Trophoblast cell (in vitro differentiated cells and primary cell): ENCODE measurements around the gene MFSD2B.
A peak's percentile ranks its signal among the peaks of the same experiment; 100 is the strongest.

Source experiments
- DNase-seq, 2 donors: peaks; one replicate each; pipeline ENCODE4 v3.0.0-alpha.2; 2016
- H2AFZ ChIP-seq: 2 replicates; pipeline ENCODE4 v1.6.1; 2013; ENCODE audit warnings: low read length, moderate library complexity, mild to moderate bottlenecking; ENCODE audit not compliant: insufficient read depth, poor library complexity
- H2AK5ac ChIP-seq: 2 replicates; pipeline ENCODE4 v1.6.1; 2013; ENCODE audit warnings: mild to moderate bottlenecking, low read length
- H2BK120ac ChIP-seq: 2 replicates; pipeline ENCODE4 v1.6.1; 2013; ENCODE audit warnings: low read length, mild to moderate bottlenecking, moderate library complexity; ENCODE audit not compliant: insufficient read depth, poor library complexity
- H2BK12ac ChIP-seq: 2 replicates; pipeline ENCODE4 v1.6.1; 2013; ENCODE audit warnings: mild to moderate bottlenecking, low read length, moderate library complexity
- H2BK5ac ChIP-seq: 2 replicates; pipeline ENCODE4 v1.6.1; 2013; ENCODE audit warnings: low read length, low read depth, moderate library complexity, mild to moderate bottlenecking; ENCODE audit not compliant: poor library complexity
- H3K14ac ChIP-seq: 2 replicates; pipeline ENCODE4 v1.6.1; 2013; ENCODE audit warnings: mild to moderate bottlenecking, low read length
- H3K18ac ChIP-seq: 2 replicates; pipeline ENCODE4 v1.6.1; 2013; ENCODE audit warnings: mild to moderate bottlenecking, low read length
- H3K23ac ChIP-seq: 2 replicates; pipeline ENCODE4 v1.6.1; 2013; ENCODE audit warnings: low read length
- H3K27ac ChIP-seq: 2 replicates; pipeline ENCODE4 v1.5.1; 2013; ENCODE audit warnings: low read depth, mild to moderate bottlenecking, inconsistent platforms, low read length, moderate library complexity
- H3K27me3 ChIP-seq: 2 replicates; pipeline ENCODE4 v1.6.1; 2013; ENCODE audit warnings: inconsistent platforms, mild to moderate bottlenecking, low read length, moderate library complexity; ENCODE audit not compliant: insufficient read depth
- H3K36me3 ChIP-seq, 2 experiments: 1 replicate in 1 of 2; 2 replicates in 1 of 2; pipeline ENCODE4 v1.6.1; 2013; ENCODE audit warnings: low read length in 2 of 2, mild to moderate bottlenecking in 2 of 2, moderate library complexity in 1 of 2; ENCODE audit not compliant: insufficient read depth in 2 of 2, control insufficient read depth in 1 of 2
- H3K4ac ChIP-seq: 2 replicates; pipeline ENCODE4 v1.6.1; 2013; ENCODE audit warnings: low read depth, mild to moderate bottlenecking, low read length, moderate library complexity
- H3K4me1 ChIP-seq, 2 experiments: 1 replicate in 1 of 2; 2 replicates in 1 of 2; pipeline ENCODE4 v1.6.1; 2013; ENCODE audit warnings: low read length in 2 of 2, mild to moderate bottlenecking in 2 of 2, moderate library complexity in 1 of 2; ENCODE audit not compliant: insufficient read depth in 2 of 2, control insufficient read depth in 1 of 2
- H3K4me2 ChIP-seq: 2 replicates; pipeline ENCODE4 v1.6.1; 2013; ENCODE audit warnings: inconsistent platforms, mild to moderate bottlenecking, low read length, moderate library complexity
- H3K4me3 ChIP-seq: 2 replicates; pipeline ENCODE4 v1.5.1; 2013; ENCODE audit warnings: mild to moderate bottlenecking, low read depth, low read length, inconsistent platforms
- H3K79me1 ChIP-seq: one replicate; pipeline ENCODE4 v1.6.1; 2013; ENCODE audit warnings: low read length
- H3K79me2 ChIP-seq: 2 replicates; pipeline ENCODE4 v1.6.1; 2013; ENCODE audit warnings: low read length, mild to moderate bottlenecking; ENCODE audit not compliant: control insufficient read depth, insufficient read depth, poor library complexity
- H3K9ac ChIP-seq: 2 replicates; pipeline ENCODE4 v1.6.1; 2013; ENCODE audit warnings: mild to moderate bottlenecking, low read length
- H3K9me3 ChIP-seq: 2 replicates; pipeline ENCODE4 v1.6.1; 2013; ENCODE audit warnings: low read depth, mild to moderate bottlenecking, control low read depth, inconsistent platforms, low read length; ENCODE audit not compliant: insufficient read depth
- H4K12ac ChIP-seq: 2 replicates; pipeline ENCODE4 v1.6.1; 2013; ENCODE audit warnings: low read depth, mild to moderate bottlenecking, low read length, moderate library complexity
- H4K8ac ChIP-seq: 2 replicates; pipeline ENCODE4 v1.6.1; 2013; ENCODE audit warnings: low read depth, mild to moderate bottlenecking, low read length, moderate library complexity
- H4K91ac ChIP-seq: one replicate; pipeline ENCODE4 v1.6.1; 2013; ENCODE audit warnings: low read depth, mild to moderate bottlenecking, low read length, moderate library complexity
- WGBS: extraction: QIAGEN DNeasy Blood & Tissue Kit; methylation state at CpG from one replicate; pipeline ENCODE4 v1.1.7; 2013; ENCODE audit warnings: missing lambda C conversion rate; ENCODE audit not compliant: insufficient read length, insufficient coverage; ENCODE audit errors: extremely low coverage; 5-methylcytosine and 5-hydroxymethylcytosine counted together

The MFSD2B gene

GRCh38 chr2:24008672-24009366 lies 1.1 kb upstream of the MFSD2B start:
- peak in 1 of 2 donors; percentile 27 for DNase-seq
- Histone ChIP-seq H2BK5ac (no peak overlapping the region), H4K12ac (no peak overlapping the region), H4K91ac (no peak overlapping the region), H2AFZ (no peak overlapping the region), H3K23ac (no peak overlapping the region), H3K36me3 (no peaks in the 10 kb centered on the region), H3K79me1 (no peaks in the 10 kb centered on the region), H3K4me3 (no peak overlapping the region), H2BK12ac (no peak overlapping the region), H2BK120ac (no peak overlapping the region), H3K9ac (no peak overlapping the region), H3K18ac (no peak overlapping the region), H3K4me1 (peaks cover 9 to 18% of the 10 kb centered on the region in 2 experiments), H3K27me3 (peaks cover 15% of the 10 kb centered on the region), H3K9me3 (peaks cover 2% of the 10 kb centered on the region), H3K4ac (no peak overlapping the region), H2AK5ac (no peak overlapping the region), H3K4me2 (no peak overlapping the region), H4K8ac (no peak overlapping the region), H3K14ac (no peak overlapping the region), H3K27ac (no peak overlapping the region), H3K79me2 (no peaks in the 10 kb centered on the region)
- WGBS, result no CpG with 5 or more reads among the region's 13 CpGs

DNA sequence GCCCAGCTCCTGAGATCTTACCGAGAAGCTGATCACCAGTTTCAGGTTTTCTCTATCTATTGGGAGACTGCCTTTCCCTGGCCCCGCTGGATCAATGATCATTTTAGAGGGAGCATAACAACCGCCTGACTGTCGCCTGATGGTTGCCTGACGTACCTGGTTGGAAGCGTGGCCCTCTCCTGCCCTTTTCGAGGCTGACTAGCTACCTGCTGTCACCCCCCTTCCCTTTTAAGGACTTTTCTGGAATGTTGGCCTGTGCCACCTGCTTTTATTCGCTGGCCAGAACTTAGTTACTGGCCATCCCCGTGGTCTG lies 562 bp upstream of the MFSD2B start:
- H2AK5ac ChIP-seq, result no peak overlapping the region
- no peak overlapping the region for H2BK12ac ChIP-seq
- no peak overlapping the region for H3K4ac ChIP-seq
- H3K79me1 ChIP-seq, result no peaks in the 10 kb centered on the region
- H3K14ac ChIP-seq, result no peak overlapping the region
- H3K4me3 ChIP-seq, result no peak overlapping the region
- no peak for DNase-seq
- no peak overlapping the region for H2AFZ ChIP-seq
- H3K4me2 ChIP-seq, result peak overlapping the region; percentile 83
- peaks cover 2% of the 10 kb centered on the region for H3K9me3 ChIP-seq
- H3K36me3 ChIP-seq, result no peaks in the 10 kb centered on the region
- H3K23ac ChIP-seq, result no peak overlapping the region
- no peak overlapping the region for H3K18ac ChIP-seq
- WGBS, result no CpG with 5 or more reads among the region's 9 CpGs
- no peaks in the 10 kb centered on the region for H3K79me2 ChIP-seq
- H2BK5ac ChIP-seq, result no peak overlapping the region
- H3K27me3 ChIP-seq, result peaks cover 15% of the 10 kb centered on the region
- no peak overlapping the region for H4K8ac ChIP-seq
- H2BK120ac ChIP-seq, result no peak overlapping the region
- no peak overlapping the region for H3K9ac ChIP-seq
- H4K91ac ChIP-seq, result no peak overlapping the region
- H3K4me1 ChIP-seq, result peaks cover 9 to 18% of the 10 kb centered on the region in 2 experiments
- H4K12ac ChIP-seq, result no peak overlapping the region
- H3K27ac ChIP-seq, result no peak overlapping the region

GRCh38 chr2:24010477-24011249 lies 778 bp downstream of the MFSD2B start:
- Histone ChIP-seq H3K4me3 (no peak overlapping the region), H3K36me3 (no peaks in the 10 kb centered on the region), H3K9me3 (peaks cover 2% of the 10 kb centered on the region), H2AK5ac (no peak overlapping the region), H3K27ac (no peak overlapping the region), H4K91ac (no peak overlapping the region), H3K4me1 (peaks cover 9 to 18% of the 10 kb centered on the region in 2 experiments), H3K9ac (no peak overlapping the region), H3K4ac (no peak overlapping the region), H3K14ac (no peak overlapping the region), H3K79me2 (no peaks in the 10 kb centered on the region), H4K8ac (no peak overlapping the region), H3K27me3 (peaks cover 15% of the 10 kb centered on the region), H4K12ac (no peak overlapping the region), H3K79me1 (no peaks in the 10 kb centered on the region), H3K23ac (no peak overlapping the region), H2BK12ac (no peak overlapping the region), H3K18ac (no peak overlapping the region), H2BK5ac (no peak overlapping the region), H2AFZ (no peak overlapping the region), H2BK120ac (no peak overlapping the region), H3K4me2 (peak overlapping the region; percentile 83)
- WGBS, result no CpG with 5 or more reads among the region's 37 CpGs
- DNase-seq, result no peak

GRCh38 chr2:24011250-24012104 lies 1.6 kb downstream of the MFSD2B start:
- Histone ChIP-seq H3K4me1 (peaks cover 16 to 26% of the 10 kb centered on the region in 2 experiments), H3K79me2 (peaks cover 2% of the 10 kb centered on the region), H3K18ac (no peak overlapping the region), H2AFZ (no peak overlapping the region), H3K79me1 (peaks cover 8% of the 10 kb centered on the region), H3K4me2 (no peak overlapping the region), H2BK120ac (no peak overlapping the region), H3K14ac (no peak overlapping the region), H3K27me3 (peaks cover 15% of the 10 kb centered on the region), H4K91ac (no peak overlapping the region), H3K9me3 (peaks cover 2% of the 10 kb centered on the region), H3K4ac (no peak overlapping the region), H3K23ac (no peak overlapping the region), H3K27ac (no peak overlapping the region), H2BK5ac (no peak overlapping the region), H2BK12ac (no peak overlapping the region), H4K12ac (no peak overlapping the region), H3K9ac (no peak overlapping the region), H3K36me3 (no peaks in the 10 kb centered on the region), H2AK5ac (no peak overlapping the region), H4K8ac (no peak overlapping the region), H3K4me3 (no peak overlapping the region)
- no CpG with 5 or more reads among the region's 7 CpGs for WGBS
- peak; percentile 58 to 69 for DNase-seq
